ENCODE data around the gene DYNC2H1.

- TF ChIP-seq, protein P1, sequence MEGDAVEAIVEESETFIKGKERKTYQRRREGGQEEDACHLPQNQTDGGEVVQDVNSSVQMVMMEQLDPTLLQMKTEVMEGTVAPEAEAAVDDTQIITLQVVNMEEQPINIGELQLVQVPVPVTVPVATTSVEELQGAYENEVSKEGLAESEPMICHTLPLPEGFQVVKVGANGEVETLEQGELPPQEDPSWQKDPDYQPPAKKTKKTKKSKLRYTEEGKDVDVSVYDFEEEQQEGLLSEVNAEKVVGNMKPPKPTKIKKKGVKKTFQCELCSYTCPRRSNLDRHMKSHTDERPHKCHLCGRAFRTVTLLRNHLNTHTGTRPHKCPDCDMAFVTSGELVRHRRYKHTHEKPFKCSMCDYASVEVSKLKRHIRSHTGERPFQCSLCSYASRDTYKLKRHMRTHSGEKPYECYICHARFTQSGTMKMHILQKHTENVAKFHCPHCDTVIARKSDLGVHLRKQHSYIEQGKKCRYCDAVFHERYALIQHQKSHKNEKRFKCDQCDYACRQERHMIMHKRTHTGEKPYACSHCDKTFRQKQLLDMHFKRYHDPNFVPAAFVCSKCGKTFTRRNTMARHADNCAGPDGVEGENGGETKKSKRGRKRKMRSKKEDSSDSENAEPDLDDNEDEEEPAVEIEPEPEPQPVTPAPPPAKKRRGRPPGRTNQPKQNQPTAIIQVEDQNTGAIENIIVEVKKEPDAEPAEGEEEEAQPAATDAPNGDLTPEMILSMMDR (IDR thresholded peaks at IDR 0.05): no peak
- no peak for TF ChIP-seq NR3C1 (CRISPR knock-in tag; conservative IDR thresholded peaks at IDR 0.05; ENCODE audit: low read depth)
- TF ChIP-seq MYBL2 (CRISPR knock-in tag; IDR thresholded peaks at IDR 0.05): no peak
- TF ChIP-seq CBFB (CRISPR knock-in tag; IDR thresholded peaks at IDR 0.05; ENCODE audit: low read depth): no peak
- TF ChIP-seq SP1 (CRISPR knock-in tag; conservative IDR thresholded peaks at IDR 0.05): no peak
Observed at GRCh38 chr11:103378931-103379330, 269.7 kb downstream of the DYNC2H1 start.

Measured in WTC11 (cell line).